ENCODE results near the gene CLEC16A.

Gene CLEC16A

DNA sequence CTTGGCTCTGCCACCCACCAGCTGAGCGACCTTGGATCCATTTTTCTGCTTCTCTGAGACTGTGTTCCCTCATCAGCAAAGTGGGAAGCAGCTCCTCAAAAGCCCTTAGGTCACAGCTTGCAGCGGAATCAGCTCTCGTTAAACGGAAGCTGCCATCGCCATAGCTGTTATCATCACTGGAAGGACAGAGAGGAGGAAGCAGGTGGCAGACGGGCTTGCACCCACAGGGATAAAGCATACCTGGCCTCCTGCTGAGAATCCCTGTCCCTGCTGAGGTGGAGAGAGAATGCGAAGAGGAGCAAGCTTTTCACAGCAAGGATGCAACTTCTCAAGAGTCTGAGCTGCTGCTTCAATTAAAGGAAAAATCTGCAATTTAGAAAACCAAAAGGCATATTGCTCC, 106.6 kb downstream of the CLEC16A start:
- H3K27me3 ChIP-seq (ENCODE audit: insufficient read depth, poor library complexity, severe bottlenecking): no peaks in the 10 kb centered on the region
- TF ChIP-seq POLR2AphosphoS5 (IDR thresholded peaks at IDR 0.05; ENCODE audit: low read depth): no peak
- TF ChIP-seq GABPA (IDR thresholded peaks at IDR 0.05; ENCODE audit: low read depth): no peak
- TF ChIP-seq, protein P1, sequence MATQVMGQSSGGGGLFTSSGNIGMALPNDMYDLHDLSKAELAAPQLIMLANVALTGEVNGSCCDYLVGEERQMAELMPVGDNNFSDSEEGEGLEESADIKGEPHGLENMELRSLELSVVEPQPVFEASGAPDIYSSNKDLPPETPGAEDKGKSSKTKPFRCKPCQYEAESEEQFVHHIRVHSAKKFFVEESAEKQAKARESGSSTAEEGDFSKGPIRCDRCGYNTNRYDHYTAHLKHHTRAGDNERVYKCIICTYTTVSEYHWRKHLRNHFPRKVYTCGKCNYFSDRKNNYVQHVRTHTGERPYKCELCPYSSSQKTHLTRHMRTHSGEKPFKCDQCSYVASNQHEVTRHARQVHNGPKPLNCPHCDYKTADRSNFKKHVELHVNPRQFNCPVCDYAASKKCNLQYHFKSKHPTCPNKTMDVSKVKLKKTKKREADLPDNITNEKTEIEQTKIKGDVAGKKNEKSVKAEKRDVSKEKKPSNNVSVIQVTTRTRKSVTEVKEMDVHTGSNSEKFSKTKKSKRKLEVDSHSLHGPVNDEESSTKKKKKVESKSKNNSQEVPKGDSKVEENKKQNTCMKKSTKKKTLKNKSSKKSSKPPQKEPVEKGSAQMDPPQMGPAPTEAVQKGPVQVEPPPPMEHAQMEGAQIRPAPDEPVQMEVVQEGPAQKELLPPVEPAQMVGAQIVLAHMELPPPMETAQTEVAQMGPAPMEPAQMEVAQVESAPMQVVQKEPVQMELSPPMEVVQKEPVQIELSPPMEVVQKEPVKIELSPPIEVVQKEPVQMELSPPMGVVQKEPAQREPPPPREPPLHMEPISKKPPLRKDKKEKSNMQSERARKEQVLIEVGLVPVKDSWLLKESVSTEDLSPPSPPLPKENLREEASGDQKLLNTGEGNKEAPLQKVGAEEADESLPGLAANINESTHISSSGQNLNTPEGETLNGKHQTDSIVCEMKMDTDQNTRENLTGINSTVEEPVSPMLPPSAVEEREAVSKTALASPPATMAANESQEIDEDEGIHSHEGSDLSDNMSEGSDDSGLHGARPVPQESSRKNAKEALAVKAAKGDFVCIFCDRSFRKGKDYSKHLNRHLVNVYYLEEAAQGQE (IDR thresholded peaks at IDR 0.05; ENCODE audit: insufficient replicate concordance, low read depth): no peak
- no peak for TF ChIP-seq SPI1 (IDR thresholded peaks at IDR 0.05; ENCODE audit: borderline replicate concordance, low read depth)
- no peak for TF ChIP-seq CTCF (IDR thresholded peaks at IDR 0.05; ENCODE audit: insufficient read depth, low read length)
- H3K27ac ChIP-seq (replicated peaks): no peak overlapping the region
- no peak overlapping the region for H3K4me3 ChIP-seq (replicated peaks; ENCODE audit: insufficient read depth, low read length)
- DNase-seq (ENCODE audit: low read depth in 1 of 2, low spot score in 1 of 2): peak in 1 of 2 experiments; percentile 64

DNA sequence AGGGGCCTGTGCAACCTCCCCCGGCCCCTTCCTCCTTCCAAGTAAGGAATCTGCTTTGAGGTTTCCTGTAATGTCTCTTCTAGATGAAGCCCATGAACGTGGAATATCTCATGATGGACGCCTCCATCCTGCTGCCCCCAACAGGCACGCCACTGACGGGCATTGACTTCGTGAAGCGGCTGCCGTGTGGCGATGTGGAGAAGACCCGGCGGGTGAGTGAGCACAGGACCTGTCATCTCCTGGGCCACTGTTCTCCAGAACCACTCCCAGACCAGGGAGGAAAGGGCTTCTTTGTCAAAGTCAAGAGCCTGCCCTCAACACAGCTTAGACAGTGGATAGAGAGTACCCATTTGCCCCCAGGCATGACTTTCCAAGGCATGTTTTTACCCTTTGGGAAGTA, 107.1 kb downstream of the CLEC16A start:
- no peak overlapping the region for H3K27ac ChIP-seq (replicated peaks)
- DNase-seq (ENCODE audit: low read depth in 1 of 2, low spot score in 1 of 2): no peak
- no peak overlapping the region for H3K4me3 ChIP-seq (replicated peaks; ENCODE audit: insufficient read depth, low read length)
- H3K27me3 ChIP-seq (ENCODE audit: insufficient read depth, poor library complexity, severe bottlenecking): no peaks in the 10 kb centered on the region
- TF ChIP-seq, protein P1 (IDR thresholded peaks at IDR 0.05; ENCODE audit: insufficient replicate concordance, low read depth): no peak
- TF ChIP-seq GABPA (IDR thresholded peaks at IDR 0.05; ENCODE audit: low read depth) (no peak), SPI1 (IDR thresholded peaks at IDR 0.05; ENCODE audit: borderline replicate concordance, low read depth) (no peak), CTCF (IDR thresholded peaks at IDR 0.05; ENCODE audit: insufficient read depth, low read length) (no peak), POLR2AphosphoS5 (IDR thresholded peaks at IDR 0.05; ENCODE audit: low read depth) (no peak)

- H3K27ac ChIP-seq (replicated peaks): peak overlapping the region; percentile 48
- no peaks in the 10 kb centered on the region for H3K27me3 ChIP-seq (ENCODE audit: insufficient read depth, poor library complexity, severe bottlenecking)
- H3K4me3 ChIP-seq (replicated peaks; ENCODE audit: insufficient read depth, low read length): no peak overlapping the region
- peak; percentile 99 for TF ChIP-seq POLR2AphosphoS5 (IDR thresholded peaks at IDR 0.05; ENCODE audit: low read depth)
- no peak for TF ChIP-seq CTCF (IDR thresholded peaks at IDR 0.05; ENCODE audit: insufficient read depth, low read length)
- TF ChIP-seq, protein P1 (IDR thresholded peaks at IDR 0.05; ENCODE audit: insufficient replicate concordance, low read depth): no peak
- no peak for TF ChIP-seq GABPA (IDR thresholded peaks at IDR 0.05; ENCODE audit: low read depth)
- TF ChIP-seq SPI1 (IDR thresholded peaks at IDR 0.05; ENCODE audit: borderline replicate concordance, low read depth): peak; percentile 90
- DNase-seq (ENCODE audit: low read depth in 1 of 2, low spot score in 1 of 2): peak; percentile 85 to 93
Observed at GRCh38 chr16:11051879-11052808, 107.8 kb downstream of the CLEC16A start.

Measured in HL-60 (cell line).